Adrenal gland (tissue), 5 donors: ENCODE measurements around the gene RFX8.

ENCODE experiments used
- CTCF ChIP-seq, 6 experiments: fragments of 450-650 bp in 4 of 6; fragments of 200-600 bp in 2 of 6; sonication (generic) in 1 of 6; IDR thresholded peaks; 1 replicate in 5 of 6; 2 replicates in 1 of 6; pipeline versions ENCODE4 v1.5.1 to v1.8.0; 2016 to 2021; ENCODE audit warnings: antibody characterized with exemption in 6 of 6, mild to moderate bottlenecking in 2 of 6, moderate library complexity in 1 of 6
- POLR2A ChIP-seq, 2 donors: fragments of 450-650 bp; IDR thresholded peaks; one replicate each; pipeline ENCODE4 v1.6.1; 2017; ENCODE audit warnings: antibody characterized with exemption in 2 of 2, mild to moderate bottlenecking in 2 of 2, moderate library complexity in 1 of 2
- donor health status: DM: no; HTN: no; CAD: no.

GRCh38 chr2:101374821-101375561 lies 99.9 kb downstream of the RFX8 start:
- no peak for TF ChIP-seq POLR2A (IDR thresholded peaks at IDR 0.05)
- TF ChIP-seq CTCF (IDR thresholded peaks at IDR 0.05): no peak
